Erythroblast (primary cell): ENCODE data around the gene ARRB1.
"Not testable (repeated sequence)": the region's sequence is repeated elsewhere in the genome, so short reads cannot be mapped to it uniquely, and the experiment has no call there.

Experiments used
- DNase-seq, 2 experiments: peaks; one replicate each; lab custom pipeline; 2025; lab: John Stamatoyannopoulos, UW
- GATA1 ChIP-seq: IDR thresholded peaks from 2 replicates; pipeline ENCODE4 v1.6.1; 2011; ENCODE audit warnings: low read depth, mild to moderate bottlenecking, control low read depth, low read length, moderate library complexity
- POLR2A ChIP-seq: IDR thresholded peaks from 2 replicates; pipeline ENCODE4 v1.6.1; 2011; ENCODE audit warnings: mild to moderate bottlenecking, low read length

ARRB1 gene

DNA sequence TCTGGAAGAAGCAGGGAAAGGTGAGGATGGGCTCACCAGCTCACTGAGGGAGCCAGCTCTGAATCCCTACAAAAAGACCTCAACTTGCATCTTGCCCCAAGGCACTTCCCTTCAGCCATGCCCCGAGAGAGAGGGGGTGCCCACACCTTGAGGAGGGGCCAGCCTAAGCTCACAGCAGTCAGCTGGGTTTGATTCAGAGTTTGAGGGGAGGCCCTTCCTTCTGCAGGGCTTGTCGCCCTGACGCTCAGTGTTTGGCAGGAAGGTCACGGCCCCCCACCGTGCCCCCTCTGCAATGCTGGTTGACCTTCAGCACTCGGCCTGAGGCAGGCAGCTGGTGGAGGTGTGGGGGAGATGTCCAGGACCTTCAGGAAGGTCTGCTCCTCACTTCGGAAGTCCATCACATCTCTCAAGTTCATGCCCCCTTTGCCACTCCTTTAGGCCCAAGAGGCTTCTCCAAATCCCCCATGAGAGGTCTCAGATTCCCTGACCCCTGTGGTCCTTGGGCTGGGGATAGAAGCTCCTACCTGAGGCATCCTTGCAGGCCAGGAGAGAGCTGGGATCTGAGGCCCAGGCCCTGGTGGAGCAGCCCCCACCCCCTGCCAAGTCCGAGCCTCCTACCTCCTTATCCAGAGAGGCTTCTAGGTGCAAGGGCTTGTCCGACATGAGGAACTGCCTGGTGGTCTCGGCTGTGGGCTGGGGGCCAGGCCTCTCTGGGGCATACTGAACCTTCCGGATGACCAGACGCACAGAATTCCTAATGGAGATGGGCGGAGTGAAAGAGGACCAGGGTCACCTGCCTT is 73.3 kb downstream of the ARRB1 start:
- TF ChIP-seq POLR2A (no peak), GATA1 (no peak)
- no peak for DNase-seq

DNA sequence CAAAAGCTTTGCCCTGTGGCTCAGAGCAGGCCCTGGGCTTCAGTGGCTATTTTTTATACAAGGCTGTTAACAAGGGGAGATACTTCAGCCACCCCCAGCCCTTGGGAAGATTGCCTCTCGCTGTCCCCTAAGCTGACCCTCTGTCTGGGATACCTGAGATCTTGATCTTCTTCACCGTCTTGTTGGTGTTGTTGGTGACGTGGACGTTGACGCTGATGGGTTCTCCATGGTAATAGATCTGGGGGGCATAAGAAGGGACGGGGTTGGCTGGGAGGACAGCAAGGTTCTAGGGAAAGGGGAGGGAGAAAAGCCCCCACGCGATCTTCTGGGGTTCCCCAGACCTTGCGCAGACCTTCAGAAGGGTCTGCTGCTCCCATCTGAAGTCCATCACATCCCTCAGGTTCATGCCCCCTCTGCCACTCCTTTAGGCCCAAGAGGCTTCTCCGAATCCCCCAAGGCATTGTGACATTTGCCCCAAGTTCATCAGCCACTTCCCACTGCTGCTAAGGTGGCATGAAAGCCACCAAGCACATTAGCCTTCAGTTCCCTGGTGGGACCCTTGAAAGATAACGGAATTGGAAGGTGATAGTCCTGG is 74.2 kb downstream of the ARRB1 start:
- TF ChIP-seq POLR2A = no peak
- TF ChIP-seq GATA1 = no peak
- no peak for DNase-seq

GRCh38 chr11:75276686-75277085 is 74.8 kb downstream of the ARRB1 start:
- TF ChIP-seq GATA1 = no peak
- TF ChIP-seq POLR2A = no peak
- DNase-seq = no peak

GRCh38 chr11:75276186-75276585 is 75.3 kb downstream of the ARRB1 start:
- DNase-seq = no peak
- no peak for TF ChIP-seq POLR2A
- no peak for TF ChIP-seq GATA1

GRCh38 chr11:75275581-75275980 is 75.9 kb downstream of the ARRB1 start:
- TF ChIP-seq POLR2A (no peak), GATA1 (no peak)
- no peak for DNase-seq

DNA sequence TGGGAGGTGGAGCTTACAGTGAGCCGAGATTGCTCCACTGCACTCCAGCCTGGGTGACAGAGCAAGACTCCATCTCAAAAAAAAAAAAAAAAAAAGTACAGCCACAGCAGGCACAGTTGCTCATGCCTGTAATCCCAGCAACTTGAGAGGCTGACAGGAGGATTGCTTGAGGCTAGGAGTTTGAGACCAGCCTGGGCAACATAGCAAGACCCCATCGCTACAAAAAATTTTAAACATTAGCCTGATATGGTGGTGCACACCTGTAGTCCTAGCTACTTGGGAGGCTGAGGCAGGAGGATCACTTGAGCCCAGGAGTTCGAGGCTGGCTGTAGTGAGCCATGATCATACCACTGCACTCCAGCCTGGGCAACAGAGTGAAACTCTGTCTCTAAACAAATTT is 76.7 kb downstream of the ARRB1 start:
- not testable (repeated sequence) for DNase-seq

GRCh38 chr11:75273411-75274391 is 77.8 kb downstream of the ARRB1 start:
- DNase-seq = no peak
- no peak for TF ChIP-seq POLR2A
- no peak for TF ChIP-seq GATA1

- TF ChIP-seq POLR2A (no peak), GATA1 (no peak)
- DNase-seq = no peak
Measured at GRCh38 chr11:75272821-75273301, 78.6 kb downstream of the ARRB1 start.

DNA sequence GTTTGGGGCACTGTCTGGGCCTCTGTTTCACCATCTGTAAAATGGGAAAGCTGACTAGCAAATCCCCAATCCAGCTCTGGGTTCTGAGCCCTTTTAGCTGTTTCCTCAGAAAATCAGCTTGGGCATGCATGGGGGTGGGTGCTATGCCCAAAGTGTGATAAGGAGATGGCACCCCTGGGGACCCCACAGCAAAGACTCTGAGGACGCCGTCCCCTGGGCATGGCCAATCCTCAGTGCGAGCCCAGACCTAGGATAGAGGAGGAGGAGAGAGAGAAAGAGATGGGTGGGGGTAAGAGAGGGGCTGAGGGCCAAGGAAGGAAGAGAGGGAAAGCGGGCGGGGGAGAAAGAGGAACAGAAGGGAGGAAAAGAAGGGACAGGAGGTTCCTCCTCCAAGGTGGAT is 79.1 kb downstream of the ARRB1 start:
- TF ChIP-seq POLR2A = no peak
- TF ChIP-seq GATA1 = no peak

DNA sequence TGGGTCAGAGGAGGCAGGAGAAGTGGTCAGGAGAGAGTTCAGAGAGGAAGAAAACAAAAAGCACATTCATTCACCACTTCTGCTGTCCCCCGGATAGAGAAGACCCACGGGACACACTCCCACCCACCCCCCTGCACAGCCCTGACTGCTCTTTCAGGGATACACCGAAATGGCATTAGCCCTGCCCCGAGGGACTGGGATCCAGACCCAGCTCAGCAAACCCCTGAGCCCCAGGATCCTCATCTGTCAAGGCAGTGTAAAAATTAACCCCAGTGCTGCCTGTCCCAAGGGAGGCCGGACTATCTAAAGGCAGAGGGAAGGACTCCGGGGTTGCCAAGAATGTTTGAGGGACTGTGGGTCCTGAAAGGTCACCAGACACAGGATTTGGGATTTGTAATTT is 79.7 kb downstream of the ARRB1 start:
- DNase-seq = no peak
- TF ChIP-seq GATA1 = no peak
- TF ChIP-seq POLR2A = no peak

More for the DNA sequence above, 79.1 kb downstream of the ARRB1 start:
- DNase-seq = no peak

DNA sequence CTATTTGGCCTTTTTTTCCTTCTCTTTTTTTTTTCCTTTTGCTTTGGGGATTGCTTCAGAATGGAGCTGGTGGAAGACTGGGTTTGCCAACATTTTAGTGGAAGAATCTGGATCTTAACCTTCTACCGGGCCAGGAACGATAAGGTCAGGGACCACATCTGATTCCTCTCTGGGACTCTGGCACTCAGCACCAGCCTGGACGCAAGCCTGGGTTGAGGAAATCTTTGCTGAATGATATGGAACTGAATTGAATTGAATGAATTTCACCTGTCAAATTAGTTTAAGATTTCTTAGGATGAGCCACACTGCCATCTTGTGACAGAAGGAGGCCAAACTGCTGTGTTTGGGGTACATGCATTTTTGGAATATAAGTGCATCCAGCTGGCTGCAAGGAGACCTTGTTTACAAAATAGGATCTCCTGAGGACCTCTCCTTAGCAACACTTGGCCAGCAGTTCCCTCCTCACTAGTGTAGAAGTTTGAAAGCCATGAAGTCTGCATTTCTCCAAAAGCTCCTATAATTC is 80.5 kb downstream of the ARRB1 start:
- TF ChIP-seq GATA1 (no peak), POLR2A (no peak)
- DNase-seq = peak; percentile 14 to 43

DNA sequence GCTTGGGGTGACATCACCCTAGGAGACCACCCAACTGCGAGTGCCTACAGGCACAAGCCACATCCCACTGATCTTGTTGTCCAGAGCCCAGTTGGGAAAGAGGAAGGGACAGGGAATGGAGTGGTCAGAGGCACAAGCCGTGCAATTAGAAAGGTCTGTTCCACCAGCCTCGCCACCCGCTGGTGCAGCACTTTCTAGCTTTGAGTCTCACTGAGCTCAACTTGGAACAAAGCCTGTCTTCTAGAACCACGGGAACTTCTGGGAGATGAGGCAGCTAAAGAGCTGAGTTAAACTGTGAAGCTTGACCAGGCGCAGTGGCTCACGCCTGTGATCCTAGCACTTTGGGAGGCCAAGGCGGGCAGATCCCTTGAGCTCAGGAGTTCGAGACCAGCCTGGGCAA is 81.6 kb downstream of the ARRB1 start:
- no peak for TF ChIP-seq POLR2A
- no peak for TF ChIP-seq GATA1
- DNase-seq = no peak

DNA sequence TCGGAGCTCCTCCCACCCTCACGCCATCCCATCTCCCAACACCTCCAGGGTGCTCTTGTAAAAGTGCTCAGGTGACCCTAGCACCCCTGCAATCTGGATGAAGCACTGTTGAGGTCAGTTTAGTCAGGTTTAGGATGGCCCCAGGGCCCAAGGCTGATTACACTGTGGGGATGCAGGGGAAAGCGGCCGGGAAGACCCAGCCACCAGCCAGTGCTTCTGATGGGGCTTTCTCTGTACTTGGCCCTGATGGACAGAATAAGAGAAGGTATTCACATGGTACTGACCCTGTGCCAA is 82.1 kb downstream of the ARRB1 start:
- DNase-seq = no peak
- TF ChIP-seq GATA1 (no peak), POLR2A (no peak)
